SKM-1 (cell line): Measurements from ENCODE around the gene CRACR2B.

Source experiments
- DNase-seq: peaks from one replicate; lab custom pipeline; 2025; ENCODE audit not compliant: unreplicated experiment; lab: John Stamatoyannopoulos, UW

Gene CRACR2B

GRCh38 chr11:852762-853161 lies 25.0 kb downstream of the CRACR2B start:
- no peak for DNase-seq

- DNase-seq, result no peak
Observed at GRCh38 chr11:853682-854448, 26.1 kb downstream of the CRACR2B start.

- no peak for DNase-seq
Observed at GRCh38 chr11:854601-855329, 27.0 kb downstream of the CRACR2B start.

- no peak for DNase-seq
Observed at GRCh38 chr11:855330-855674, 27.6 kb downstream of the CRACR2B start.

GRCh38 chr11:855796-856195 lies 28.1 kb downstream of the CRACR2B start:
- no peak for DNase-seq

- DNase-seq, result no peak
Observed at GRCh38 chr11:856397-856796, 28.7 kb downstream of the CRACR2B start.

- DNase-seq, result no peak
Observed at GRCh38 chr11:858053-858761, 30.5 kb downstream of the CRACR2B start.

GRCh38 chr11:858762-859339 lies 31.1 kb downstream of the CRACR2B start:
- no peak for DNase-seq

GRCh38 chr11:859394-860131 lies 31.8 kb downstream of the CRACR2B start:
- no peak for DNase-seq

GRCh38 chr11:860234-861104 lies 32.8 kb downstream of the CRACR2B start:
- no peak for DNase-seq

- no peak for DNase-seq
Observed at GRCh38 chr11:861105-861479, 33.4 kb downstream of the CRACR2B start.

- DNase-seq, result no peak
Observed at GRCh38 chr11:862081-862661, 34.5 kb downstream of the CRACR2B start.

- DNase-seq, result no peak
Observed at GRCh38 chr11:862696-863022, 34.9 kb downstream of the CRACR2B start.

GRCh38 chr11:863023-863909 lies 35.5 kb downstream of the CRACR2B start:
- no peak for DNase-seq

- no peak for DNase-seq
Observed at GRCh38 chr11:863910-864827, 36.5 kb downstream of the CRACR2B start.

- DNase-seq, result no peak
Observed at GRCh38 chr11:864898-865297, 37.2 kb downstream of the CRACR2B start.

GRCh38 chr11:865462-866430 lies 38.0 kb downstream of the CRACR2B start:
- DNase-seq, result no peak
